ENCODE measurements around the gene MRPL19.

The MRPL19 gene

GRCh38 chr2:75736276-75736675, 89.7 kb downstream of the MRPL19 start:
- DNase-seq (ENCODE audit: low read depth in 2 of 2): no peak

- no peak for DNase-seq (ENCODE audit: low read depth in 2 of 2)
Observed at GRCh38 chr2:75737961-75738360, 91.4 kb downstream of the MRPL19 start.
